GM19395 (cell line): ENCODE measurements around the gene TMSB10.
A peak's percentile ranks its signal among the peaks of the same experiment; 100 is the strongest.
"Not testable (repeated sequence)": the region's sequence is repeated elsewhere in the genome, so short reads cannot be mapped to it uniquely, and the experiment has no call there.

ENCODE experiments used
- ATAC-seq: cut with Tn5 transposase; IDR thresholded peaks from one replicate; pipeline ENCODE4 v1.9.1; 2021; ENCODE audit warnings: mild to moderate bottlenecking, moderate library complexity; ENCODE audit not compliant: unreplicated experiment

Gene TMSB10

DNA sequence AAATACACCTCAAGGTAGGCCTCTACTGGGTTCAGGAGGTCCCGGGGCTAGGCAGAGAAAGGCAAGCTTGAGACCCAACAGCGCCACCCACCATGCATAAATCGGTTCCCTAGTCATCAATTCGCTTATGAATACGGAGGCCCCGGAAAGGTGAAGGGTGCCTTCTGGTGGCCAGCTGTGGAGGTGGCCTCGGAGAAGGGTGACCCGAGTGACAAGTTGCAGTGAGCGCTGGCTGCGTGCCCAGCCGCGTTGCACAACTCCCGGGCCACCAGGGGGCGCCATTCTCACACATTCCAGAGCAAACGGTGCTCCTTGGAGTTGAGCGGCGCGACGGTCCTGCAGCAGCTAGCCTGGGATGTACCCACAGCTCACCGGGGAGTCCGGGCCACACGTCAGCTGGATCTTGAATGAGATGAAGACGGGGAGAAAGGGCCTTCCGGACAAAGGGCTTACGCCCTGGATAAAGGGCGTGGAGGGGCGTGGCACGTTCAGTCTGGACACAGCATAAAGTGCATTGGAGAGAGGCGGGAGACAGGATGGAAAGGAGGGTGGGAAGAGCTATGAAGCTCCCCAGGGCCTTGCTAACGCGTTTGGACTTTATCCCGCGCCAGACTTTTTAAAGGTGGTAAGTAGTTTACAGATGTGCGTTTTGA, 20.4 kb downstream of the TMSB10 start:
- ATAC-seq = peak; percentile 76

DNA sequence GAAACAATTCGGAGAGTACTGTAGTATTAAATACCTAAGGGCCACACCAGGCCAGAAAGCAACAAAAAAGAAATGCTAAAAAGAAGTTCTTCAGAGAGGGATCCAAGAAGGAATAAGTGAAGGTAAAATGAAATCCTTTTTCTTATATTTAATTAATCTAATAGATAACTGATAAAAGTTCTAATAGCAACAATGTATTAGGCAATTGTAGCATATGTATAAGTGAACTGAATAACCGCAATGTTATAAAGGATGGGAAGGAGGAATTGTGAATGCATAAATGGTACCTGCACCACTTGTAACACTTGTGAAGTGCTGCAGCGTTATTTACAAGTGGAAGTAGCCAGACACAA, 21.8 kb downstream of the TMSB10 start:
- ATAC-seq = no peak

DNA sequence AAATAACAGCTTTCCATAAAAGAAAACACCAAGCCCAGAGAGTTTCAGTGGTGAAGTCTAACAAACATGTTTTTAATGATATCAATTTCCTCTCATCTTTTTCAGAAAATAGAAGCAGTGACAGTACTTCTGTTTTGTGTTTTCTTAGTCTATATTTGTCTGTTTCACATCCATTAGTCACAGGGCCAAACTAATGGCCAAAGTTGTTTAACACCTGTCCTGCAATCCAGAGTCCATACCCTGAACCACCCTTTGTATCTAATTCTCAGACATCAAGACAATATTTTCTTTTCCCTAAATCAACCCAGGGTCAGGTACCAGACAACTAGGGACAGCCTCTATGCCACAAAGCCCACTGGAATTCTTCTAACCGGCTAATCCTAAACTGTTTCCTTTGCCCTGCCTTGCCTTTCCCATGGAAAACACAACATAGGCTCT, 25.9 kb downstream of the TMSB10 start:
- ATAC-seq = peak; percentile 68

DNA sequence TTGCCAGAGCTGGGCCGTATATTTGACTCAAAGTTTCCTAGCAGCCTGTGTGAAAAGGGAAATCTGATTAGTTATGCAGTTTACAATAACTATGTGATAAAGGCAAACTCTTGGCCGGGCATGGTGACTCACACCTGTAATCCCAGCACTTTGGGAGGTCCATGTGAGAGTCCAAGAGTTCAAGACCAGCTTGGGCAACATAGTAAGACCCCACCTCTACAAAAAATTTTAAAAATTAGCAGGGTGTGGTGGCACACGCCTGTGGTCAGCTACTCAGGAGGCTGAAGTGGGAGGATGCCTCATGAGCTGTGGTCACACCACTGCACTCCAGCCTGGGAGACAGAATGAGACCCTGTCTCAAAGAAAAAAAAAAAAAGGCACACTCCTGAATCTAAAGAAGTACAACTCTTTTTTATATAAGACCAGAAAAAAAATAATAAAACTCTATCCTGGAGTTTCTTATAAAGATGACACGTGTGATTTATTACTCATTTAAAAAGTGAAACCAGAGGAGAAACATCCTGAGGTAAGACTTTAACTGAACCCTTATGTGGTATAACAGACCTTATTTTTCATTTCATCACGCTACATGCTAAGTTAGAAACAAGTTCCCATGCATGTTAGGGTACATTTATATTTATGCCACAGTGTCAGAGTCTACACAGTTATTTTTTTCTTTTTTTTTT, 32.9 kb downstream of the TMSB10 start:
- peak; percentile 38 for ATAC-seq

DNA sequence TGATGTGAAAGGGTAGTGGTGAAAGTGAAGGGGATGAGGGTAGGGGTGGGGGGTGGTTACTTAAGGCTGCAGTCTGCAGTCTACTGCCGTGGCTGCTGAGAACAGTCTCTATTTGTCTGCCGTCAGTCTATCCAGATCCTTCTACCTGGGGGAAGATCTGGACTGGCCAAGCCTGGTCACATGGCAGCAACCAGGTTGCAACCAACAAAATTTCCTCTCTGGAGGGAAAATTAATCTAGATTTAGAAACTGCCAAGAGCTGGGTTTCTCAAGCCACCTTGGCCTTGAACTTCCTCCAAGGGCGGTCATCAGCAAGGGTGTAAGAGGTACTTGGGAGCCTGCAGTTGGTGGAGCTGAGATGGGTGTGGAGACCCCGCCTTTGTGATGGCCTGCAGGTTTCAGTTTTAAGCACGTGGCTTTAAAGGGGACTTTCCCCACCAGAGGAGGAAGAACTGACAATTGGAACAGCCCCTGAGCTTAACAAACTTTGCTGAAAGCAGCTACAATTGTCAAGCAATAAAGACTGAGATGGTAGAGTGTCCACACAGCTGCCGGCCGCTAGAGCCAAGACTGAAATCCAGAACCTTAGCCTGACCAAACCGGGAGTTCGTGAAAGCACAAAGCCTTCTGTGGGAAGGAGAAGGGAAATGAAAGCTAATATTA, 34.1 kb downstream of the TMSB10 start:
- ATAC-seq = peak; percentile 82

DNA sequence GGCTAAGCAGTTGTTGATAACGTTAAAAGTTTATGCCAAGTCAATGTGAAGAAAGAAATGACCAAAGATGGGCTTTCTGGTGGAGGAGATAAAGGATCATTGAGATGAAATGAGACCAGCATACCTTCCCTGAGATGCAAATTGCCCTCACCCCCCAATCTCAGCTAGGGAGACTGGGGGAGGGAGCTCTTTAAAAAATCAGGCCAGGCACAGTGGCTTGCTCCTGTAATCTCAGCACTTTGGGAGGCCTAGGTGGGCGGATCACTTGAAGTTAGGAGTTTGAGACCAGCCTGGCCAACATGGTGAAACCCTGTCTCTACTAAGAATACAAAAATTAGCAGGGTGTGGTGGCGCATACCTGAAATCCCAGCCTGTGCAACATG, 34.6 kb downstream of the TMSB10 start:
- ATAC-seq = peak; percentile 5

DNA sequence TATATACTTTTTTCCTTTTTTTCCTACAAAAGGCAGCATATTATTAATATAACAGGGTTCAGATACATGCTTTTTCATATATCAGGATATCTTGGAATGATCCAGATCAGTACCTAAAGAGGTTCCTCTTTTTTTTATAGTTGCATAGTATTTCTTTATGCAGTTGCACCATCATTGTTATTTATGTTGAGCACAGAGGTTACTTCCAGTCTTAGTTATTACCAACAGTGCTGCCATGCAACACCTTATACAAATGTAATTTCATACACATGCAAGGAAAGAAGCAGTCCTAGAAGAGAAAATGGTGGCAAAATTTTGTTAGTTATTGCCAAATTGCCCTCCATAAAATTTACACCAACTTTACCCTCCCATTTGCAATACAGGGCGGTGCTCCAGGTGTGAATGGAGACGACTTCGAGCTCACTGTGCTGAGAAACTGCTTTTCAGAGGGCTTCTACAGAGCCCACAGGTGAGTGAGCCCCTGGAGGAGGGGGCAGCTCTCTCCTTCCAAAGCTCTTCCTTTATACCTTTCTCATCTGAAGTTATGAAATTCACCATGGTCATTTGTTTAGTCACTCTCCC, 35.5 kb downstream of the TMSB10 start:
- no peak for ATAC-seq

- ATAC-seq = no peak
These were observed 36.7 kb downstream of the TMSB10 start for GRCh38 chr2:84942166-84942565.

DNA sequence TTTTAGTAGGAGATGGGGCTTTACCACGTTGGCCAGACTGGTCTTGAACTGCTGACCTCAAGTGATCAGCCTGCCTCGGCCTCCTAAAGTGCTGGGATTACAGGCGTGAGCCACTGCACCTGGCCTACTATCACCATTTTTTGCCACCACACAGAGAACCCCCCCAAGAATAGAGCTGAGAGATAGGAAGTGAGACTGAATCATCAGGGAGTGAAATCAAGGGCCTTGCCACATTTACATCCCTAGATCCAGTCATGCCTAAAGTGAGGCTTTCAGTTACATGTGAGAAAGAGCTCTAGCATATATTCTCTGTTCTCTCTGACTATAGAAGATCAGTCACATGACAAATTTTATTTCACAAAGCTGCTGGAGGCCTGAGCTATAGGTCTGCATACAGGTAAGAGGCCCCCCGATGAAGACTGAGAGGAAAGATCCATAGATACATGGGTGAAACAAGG, 37.5 kb downstream of the TMSB10 start:
- peak; percentile 37 for ATAC-seq

GRCh38 chr2:84944295-84944909, 38.9 kb downstream of the TMSB10 start:
- ATAC-seq = no peak

DNA sequence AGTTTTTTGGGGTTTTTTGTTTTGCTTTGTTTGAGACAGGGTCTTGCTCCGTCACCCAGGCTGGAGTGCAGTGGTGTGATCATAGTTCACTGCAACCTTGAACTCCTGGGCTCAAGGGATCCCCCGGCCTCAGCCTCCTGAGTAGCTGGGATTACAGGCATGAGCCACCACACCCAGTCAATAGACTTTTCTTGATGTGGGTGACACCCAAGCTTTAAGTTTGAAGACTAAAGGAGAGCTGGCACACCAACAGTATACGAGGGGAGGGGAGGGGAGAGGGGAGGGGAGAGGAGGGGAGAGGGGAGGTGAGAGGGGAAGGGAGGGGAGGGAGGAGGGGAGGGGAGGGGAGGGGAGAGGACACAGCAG, 40.4 kb downstream of the TMSB10 start:
- not testable (repeated sequence) for ATAC-seq

DNA sequence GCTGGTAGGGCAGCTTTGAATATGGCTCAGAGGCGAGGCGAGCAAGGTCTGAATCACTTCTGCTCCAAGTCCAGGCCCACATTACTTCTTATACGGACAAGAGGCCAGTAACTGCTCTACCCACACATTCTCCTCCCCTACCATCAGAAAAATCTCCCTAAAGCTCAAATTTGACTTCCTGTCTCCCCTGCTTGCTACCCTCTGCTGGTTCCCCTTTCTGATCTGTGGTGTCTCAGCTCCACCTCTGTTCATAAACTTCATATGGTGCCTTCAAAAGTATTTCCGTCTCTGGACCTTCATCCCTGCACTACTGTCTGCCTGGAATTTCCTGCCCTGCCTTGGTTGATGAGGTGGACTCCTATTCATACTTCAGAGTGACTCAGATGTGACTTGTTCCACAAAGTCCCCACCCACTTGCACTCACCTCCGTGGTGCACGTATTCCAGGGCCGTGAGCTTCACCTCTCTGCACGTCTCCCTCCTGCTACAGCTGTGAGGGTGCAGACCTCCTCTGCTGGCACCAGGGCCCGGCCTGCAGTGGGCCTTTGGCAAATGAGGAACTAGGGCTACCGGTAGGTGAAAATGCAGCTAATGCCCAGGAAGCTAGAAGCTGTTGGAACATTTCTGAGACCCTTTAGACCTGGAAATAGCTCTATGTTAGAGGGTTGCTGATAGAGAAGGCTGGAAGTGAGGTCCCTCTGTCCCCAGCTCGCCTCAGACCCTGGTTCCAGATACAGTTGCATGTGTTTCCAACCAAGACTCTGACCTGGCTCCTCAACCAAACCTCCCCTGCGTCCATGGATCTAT, 41.0 kb downstream of the TMSB10 start:
- ATAC-seq = peak; percentile 71

- no peak for ATAC-seq
These were observed 41.6 kb downstream of the TMSB10 start for GRCh38 chr2:84947010-84947593.

- ATAC-seq = no peak
These were observed 48.1 kb downstream of the TMSB10 start for GRCh38 chr2:84953535-84953934.

- ATAC-seq = no peak
These were observed 48.9 kb downstream of the TMSB10 start for GRCh38 chr2:84954329-84954728.
